Muscle layer of colon (tissue), 2 donors: ENCODE data around the gene FKBP8.

Experiments
- H3K27ac ChIP-seq: one replicate; pipeline ENCODE4 v1.7.0; 2013; ENCODE audit warnings: low read depth, mild to moderate bottlenecking, low read length, moderate library complexity
- H3K27me3 ChIP-seq, 2 donors: one replicate each; pipeline ENCODE4 v1.7.0; 2013; ENCODE audit warnings: low read length in 2 of 2, mild to moderate bottlenecking in 2 of 2; ENCODE audit not compliant: insufficient read depth in 2 of 2, control insufficient read depth in 1 of 2
- H3K36me3 ChIP-seq: one replicate; pipeline ENCODE4 v1.7.0; 2013; ENCODE audit warnings: mild to moderate bottlenecking, low read length; ENCODE audit not compliant: insufficient read depth
- H3K4me1 ChIP-seq: one replicate; pipeline ENCODE4 v1.7.0; 2013; ENCODE audit warnings: mild to moderate bottlenecking, low read length; ENCODE audit not compliant: insufficient read depth
- H3K4me3 ChIP-seq, 2 donors: one replicate each; pipeline ENCODE4 v1.7.0; 2013; ENCODE audit warnings: low read length in 2 of 2, low read depth in 1 of 2, mild to moderate bottlenecking in 1 of 2, moderate library complexity in 1 of 2
- H3K9ac ChIP-seq: one replicate; pipeline ENCODE4 v1.7.0; 2013; ENCODE audit warnings: low read length
- H3K9me3 ChIP-seq: one replicate; pipeline ENCODE4 v1.7.0; 2013; ENCODE audit warnings: mild to moderate bottlenecking, low read length
- donor health status: abdominal sarcoma.
- donor health status: Adenocarcinoma of cecum.

Gene FKBP8

DNA sequence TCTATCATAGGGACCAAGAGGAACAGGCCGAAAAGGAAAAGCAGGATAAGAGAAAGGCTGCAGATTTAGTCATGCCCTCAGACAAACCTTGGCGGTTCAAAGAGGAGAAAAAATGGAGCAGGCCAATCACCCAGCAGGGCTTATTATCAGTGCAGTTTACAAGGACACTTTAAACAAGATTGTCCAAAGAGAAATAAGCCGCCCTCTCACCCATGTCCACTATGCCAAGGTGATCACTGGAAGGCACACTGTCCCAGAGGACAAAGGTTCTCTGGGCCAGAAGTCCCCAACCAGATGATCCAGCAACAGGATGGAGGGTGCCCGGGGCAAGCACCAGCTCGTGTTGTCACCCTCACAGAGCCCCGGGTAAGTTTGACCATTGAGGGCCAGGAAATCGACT, 36.9 kb upstream of the FKBP8 start:
- Histone ChIP-seq H3K36me3 (peaks cover 27% of the 10 kb centered on the region), H3K27me3 (no peaks in the 10 kb centered on the region), H3K9me3 (no peaks in the 10 kb centered on the region), H3K4me1 (no peaks in the 10 kb centered on the region), H3K27ac (no peak overlapping the region), H3K4me3 (no peak overlapping the region), H3K9ac (no peak overlapping the region)

GRCh38 chr19:18577365-18577914, 34.1 kb upstream of the FKBP8 start:
- H3K27me3 ChIP-seq: no peaks in the 10 kb centered on the region
- no peak overlapping the region for H3K9ac ChIP-seq
- H3K9me3 ChIP-seq: no peaks in the 10 kb centered on the region
- H3K36me3 ChIP-seq: peaks cover 48% of the 10 kb centered on the region
- no peak overlapping the region for H3K27ac ChIP-seq
- H3K4me3 ChIP-seq: no peak overlapping the region
- H3K4me1 ChIP-seq: peaks cover 13% of the 10 kb centered on the region

- H3K36me3 ChIP-seq: peaks cover 48% of the 10 kb centered on the region
- H3K27ac ChIP-seq: no peak overlapping the region
- no peak overlapping the region for H3K9ac ChIP-seq
- no peaks in the 10 kb centered on the region for H3K9me3 ChIP-seq
- H3K27me3 ChIP-seq: no peaks in the 10 kb centered on the region
- H3K4me3 ChIP-seq: no peak overlapping the region
- H3K4me1 ChIP-seq: peaks cover 15% of the 10 kb centered on the region
Observed at GRCh38 chr19:18576383-18576782, 33.0 kb upstream of the FKBP8 start.

DNA sequence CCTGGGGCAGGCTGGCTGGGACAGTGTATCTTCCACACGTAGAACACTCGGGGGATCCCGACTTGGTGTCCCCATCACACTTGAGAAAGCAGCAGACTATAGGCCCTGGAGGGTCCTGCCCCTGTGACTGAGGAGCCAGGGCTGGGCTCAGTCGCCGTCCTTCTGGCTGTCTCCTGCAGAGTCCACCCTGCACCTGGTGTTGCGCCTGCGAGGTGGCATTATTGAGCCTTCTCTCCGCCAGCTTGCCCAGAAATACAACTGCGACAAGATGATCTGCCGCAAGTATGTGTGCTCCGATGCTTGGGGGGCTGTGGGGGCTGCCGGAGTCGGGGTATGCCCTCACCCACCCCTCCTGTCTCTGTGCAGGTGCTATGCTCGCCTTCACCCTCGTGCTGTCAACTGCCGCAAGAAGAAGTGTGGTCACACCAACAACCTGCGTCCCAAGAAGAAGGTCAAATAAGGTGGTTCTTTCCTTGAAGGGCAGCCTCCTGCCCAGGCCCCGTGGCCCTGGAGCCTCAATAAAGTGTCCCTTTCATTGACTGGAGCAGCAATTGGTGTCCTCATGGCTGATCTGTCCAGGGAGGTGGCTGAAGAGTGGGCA, 31.4 kb upstream of the FKBP8 start:
- Histone ChIP-seq H3K4me1 (peaks cover 15% of the 10 kb centered on the region), H3K27me3 (no peaks in the 10 kb centered on the region), H3K27ac (no peak overlapping the region), H3K36me3 (peaks cover 48% of the 10 kb centered on the region), H3K4me3 (no peak overlapping the region), H3K9me3 (no peaks in the 10 kb centered on the region), H3K9ac (no peak overlapping the region)

- peak within 1 kb of the TSS; percentile 94 for H3K9ac ChIP-seq
- peak within 1 kb of the TSS; percentile 90 for H3K27ac ChIP-seq
- H3K4me3 ChIP-seq: peak within 1 kb of the TSS; percentile 75 to 96
- no peaks in the 10 kb centered on the region for H3K9me3 ChIP-seq
- H3K36me3 ChIP-seq: peaks cover 61% of the 10 kb centered on the region
- H3K27me3 ChIP-seq: no peaks in the 10 kb centered on the region
- peaks cover 15% of the 10 kb centered on the region for H3K4me1 ChIP-seq
Observed at GRCh38 chr19:18571564-18572344, 28.4 kb upstream of the FKBP8 start, which contains the start of gene UBA52. Gene UBA52, plus strand, starts transcription at chr19:18571857. Its CDS starts 1,444 bp downstream, at chr19:18573301.

- no peaks in the 10 kb centered on the region for H3K9me3 ChIP-seq
- no peak overlapping the region for H3K27ac ChIP-seq
- peaks cover 12% of the 10 kb centered on the region for H3K4me1 ChIP-seq
- no peaks in the 10 kb centered on the region for H3K27me3 ChIP-seq
- H3K9ac ChIP-seq: no peak overlapping the region
- peaks cover 54% of the 10 kb centered on the region for H3K36me3 ChIP-seq
- no peak overlapping the region for H3K4me3 ChIP-seq
Observed at GRCh38 chr19:18568367-18568766, 25.0 kb upstream of the FKBP8 start.

- no peak overlapping the region for H3K27ac ChIP-seq
- no peak overlapping the region for H3K9ac ChIP-seq
- no peak overlapping the region for H3K4me3 ChIP-seq
- H3K4me1 ChIP-seq: no peaks in the 10 kb centered on the region
- no peaks in the 10 kb centered on the region for H3K27me3 ChIP-seq
- H3K9me3 ChIP-seq: no peaks in the 10 kb centered on the region
- peaks cover 62% of the 10 kb centered on the region for H3K36me3 ChIP-seq
Observed at GRCh38 chr19:18566953-18567352, 23.6 kb upstream of the FKBP8 start.

DNA sequence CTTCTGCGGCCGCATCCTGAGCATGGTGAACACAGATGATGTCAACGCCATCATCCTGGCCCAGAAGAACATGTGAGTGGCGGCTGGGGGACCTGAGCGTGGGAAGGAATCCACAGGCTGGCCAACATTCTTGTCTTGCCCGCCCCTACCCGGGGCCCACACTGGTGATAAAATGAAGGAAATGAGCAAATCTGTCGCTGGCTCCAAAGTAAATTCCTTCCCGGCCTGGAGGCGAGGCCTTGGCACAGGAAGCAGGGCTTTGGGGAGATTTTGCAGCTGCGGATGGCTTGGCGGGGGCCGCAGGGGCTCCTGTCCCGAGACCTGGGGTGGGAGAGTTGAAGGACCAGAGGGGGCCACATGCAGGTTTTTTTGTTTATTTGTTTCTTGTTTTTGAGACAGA, 18.7 kb upstream of the FKBP8 start:
- H3K27ac ChIP-seq: no peak overlapping the region
- no peak overlapping the region for H3K9ac ChIP-seq
- H3K36me3 ChIP-seq: peaks cover 45% of the 10 kb centered on the region

DNA sequence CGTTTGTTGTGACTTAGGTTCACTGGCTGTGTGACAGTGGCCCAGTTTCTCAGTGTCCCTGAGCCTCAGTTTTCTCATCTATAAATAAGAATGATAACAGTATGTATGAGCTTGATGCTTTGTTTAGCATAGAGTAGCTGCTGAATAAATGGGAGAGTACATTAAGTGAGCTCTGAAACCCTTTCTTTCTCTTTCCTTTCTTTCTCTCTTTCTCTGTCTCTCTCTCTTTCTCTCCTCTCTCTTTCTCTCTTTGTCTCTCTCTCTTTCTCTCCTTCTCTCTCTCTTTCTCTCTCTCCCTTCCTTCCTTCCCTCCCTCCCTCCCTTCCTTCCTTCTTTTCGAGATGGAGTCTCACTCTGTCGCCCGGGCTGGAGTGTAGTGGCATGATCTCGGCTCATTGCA, 16.3 kb upstream of the FKBP8 start:
- peaks cover 23% of the 10 kb centered on the region for H3K36me3 ChIP-seq
- peaks cover 9% of the 10 kb centered on the region for H3K4me1 ChIP-seq
- H3K4me3 ChIP-seq: no peak overlapping the region
- H3K27me3 ChIP-seq: no peaks in the 10 kb centered on the region
- no peak overlapping the region for H3K27ac ChIP-seq
- no peaks in the 10 kb centered on the region for H3K9me3 ChIP-seq
- no peak overlapping the region for H3K9ac ChIP-seq

More for the DNA sequence above, 18.7 kb upstream of the FKBP8 start:
- peaks cover 9% of the 10 kb centered on the region for H3K4me1 ChIP-seq
- no peaks in the 10 kb centered on the region for H3K9me3 ChIP-seq
- no peaks in the 10 kb centered on the region for H3K27me3 ChIP-seq
- H3K4me3 ChIP-seq: no peak overlapping the region

DNA sequence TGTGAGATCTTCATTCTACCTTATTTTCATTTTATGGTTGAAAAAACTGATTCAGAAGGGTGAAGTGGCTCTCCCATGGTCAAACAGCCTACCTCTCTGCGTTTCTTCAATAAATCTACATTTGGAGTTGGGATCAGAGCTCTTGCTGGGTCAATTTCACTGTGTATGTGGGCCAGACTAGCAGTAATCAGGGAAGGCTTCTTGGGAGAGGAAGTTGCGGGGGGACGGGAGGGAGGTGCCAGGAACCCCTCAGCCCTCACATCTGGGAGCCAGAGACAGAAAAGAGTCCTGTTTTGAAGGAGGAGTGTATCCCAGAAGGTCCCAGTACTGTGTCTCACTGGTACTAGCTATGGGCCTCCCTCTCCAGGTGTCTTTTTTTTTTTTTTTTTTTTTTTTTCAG, 15.2 kb upstream of the FKBP8 start:
- Histone ChIP-seq H3K27me3 (no peaks in the 10 kb centered on the region), H3K4me3 (peak overlapping the region; percentile 91 to 94), H3K4me1 (peaks cover 9% of the 10 kb centered on the region), H3K9ac (peak overlapping the region; percentile 98), H3K27ac (peak overlapping the region; percentile 98), H3K36me3 (peaks cover 17% of the 10 kb centered on the region), H3K9me3 (no peaks in the 10 kb centered on the region)

DNA sequence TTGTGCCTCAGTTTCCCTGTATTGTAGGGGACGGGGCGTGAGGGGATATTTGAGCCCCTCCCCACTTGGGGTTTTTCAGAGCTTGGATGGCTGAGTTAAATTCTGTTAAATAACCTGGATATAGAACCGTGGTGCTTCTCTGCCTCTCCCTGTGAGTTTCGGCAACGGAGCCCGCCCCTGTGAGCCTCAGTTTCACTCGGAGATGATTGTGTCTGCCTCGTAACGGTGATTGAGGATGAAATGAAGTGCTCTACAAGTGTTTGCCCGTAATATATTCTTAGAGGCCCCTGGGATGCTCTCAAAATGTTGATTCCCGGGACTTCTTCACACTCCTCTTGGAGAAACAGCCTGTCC, 14.8 kb upstream of the FKBP8 start:
- Histone ChIP-seq H3K9me3 (no peaks in the 10 kb centered on the region), H3K27me3 (no peaks in the 10 kb centered on the region), H3K27ac (peak overlapping the region; percentile 98), H3K4me3 (peak overlapping the region; percentile 91 to 94), H3K9ac (peak overlapping the region; percentile 98), H3K36me3 (peaks cover 17% of the 10 kb centered on the region), H3K4me1 (peaks cover 9% of the 10 kb centered on the region)
